HCT116 (cell line): Measurements from ENCODE around the gene TBC1D1. TPM values are rescaled to one million over a fixed set of nuclear protein-coding genes. Genes with fewer than 3 reads are reported as not detected.

ENCODE experiments used
- ATAC-seq: fragments of 200-7000 bp; cut with Tn5 transposase; 2 replicates; pipeline ENCODE4 v1.9.1; 2020; ENCODE audit warnings: mild to moderate bottlenecking, moderate library complexity
- BruUV-seq: library from RNA; stranded (reverse); fragments of 400-500 nt; replicated peaks from 2 replicates; lab custom pipeline; 2021; lab: Mats Ljungman, UMichigan
- CTCF ChIA-PET: fragments of 300-600 bp; sonication (Branson Sonifier 250); formaldehyde crosslinking; loops from one replicate; lab custom pipeline; 2021; ENCODE audit warnings: antibody characterized with exemption; lab: Charles Lee
- POLR2A ChIA-PET: fragments of 300-600, 350-600 bp; sonication (Branson Sonifier 250); formaldehyde crosslinking; loops from one replicate; lab custom pipeline; 2021; ENCODE audit warnings: antibody characterized with exemption; lab: Charles Lee
- RAD21 ChIA-PET, 2 experiments: fragments of 300-600 bp; sonication (Branson Sonifier 250); formaldehyde crosslinking; loops; one replicate each; lab custom pipeline; 2023; ENCODE audit warnings: low total read pairs in 2 of 2; ENCODE audit not compliant: uncharacterized antibody in 2 of 2, unreplicated experiment in 2 of 2, low non-redundant PET in 1 of 2; lab: Charles Lee
- DNase-seq: peaks from one replicate; pipeline ENCODE4 v3.0.0-alpha.2; 2010; ENCODE audit warnings: low read depth, low spot score
- H2AFZ ChIP-seq: fragments of 200-600 bp; shearing (Covaris generic), sonication (generic); 2 replicates; pipeline ENCODE4 v1.6.1; 2017; ENCODE audit warnings: low read depth, mixed run types, mixed read lengths, antibody characterized with exemption, low read length; ENCODE audit not compliant: poor library complexity, severe bottlenecking
- H3K27ac ChIP-seq: 2 replicates; pipeline ENCODE4 v1.5.1; 2012; ENCODE audit warnings: low read depth, low read length
- H3K27me3 ChIP-seq: fragments of 200-600 bp; sonication (generic); 2 replicates; pipeline ENCODE4 v1.6.1; 2016; ENCODE audit warnings: mixed run types, low read length, mixed read lengths; ENCODE audit not compliant: insufficient read depth
- H3K36me3 ChIP-seq, 2 experiments: fragments of 200-500 bp in 1 of 2; fragments of 200-600 bp in 1 of 2; sonication (Bioruptor generic) in 1 of 2; sonication (generic) in 1 of 2; 2 replicates each; pipeline versions ENCODE4 v1.5.1 to v1.6.1; 2014 to 2016; ENCODE audit warnings: low read length in 2 of 2, inconsistent platforms in 1 of 2, mixed read lengths in 1 of 2, mixed run types in 1 of 2; ENCODE audit not compliant: insufficient read depth in 2 of 2, control insufficient read depth in 1 of 2
- H3K4me1 ChIP-seq, 2 experiments: fragments of 200-600 bp in 1 of 2; sonication (generic) in 1 of 2; 2 replicates each; pipeline versions ENCODE4 v1.5.1 to v1.6.1; 2012 to 2017; ENCODE audit warnings: low read length in 2 of 2, inconsistent platforms in 1 of 2, mild to moderate bottlenecking in 1 of 2, mixed read lengths in 1 of 2, mixed run types in 1 of 2, moderate library complexity in 1 of 2; ENCODE audit not compliant: insufficient read depth in 2 of 2, control insufficient read depth in 1 of 2
- H3K4me2 ChIP-seq: fragments of 200-600 bp; sonication (generic); 2 replicates; pipeline ENCODE4 v1.6.1; 2017; ENCODE audit warnings: mixed run types, low read length, mixed read lengths
- H3K4me3 ChIP-seq, 2 experiments: fragments of 200-600 bp in 1 of 2; sonication (generic) in 1 of 2; replicated peaks in 1 of 2; 2 replicates each; pipeline ENCODE4 v1.5.1; 2011 to 2016; ENCODE audit warnings: low read length in 2 of 2, control low read depth in 1 of 2, low read depth in 1 of 2, mild to moderate bottlenecking in 1 of 2, mixed read lengths in 1 of 2, mixed run types in 1 of 2
- H3K79me2 ChIP-seq: fragments of 200-600 bp; sonication (generic); 2 replicates; pipeline ENCODE4 v1.6.1; 2017; ENCODE audit warnings: mild to moderate bottlenecking, mixed run types, low read length, moderate library complexity, mixed read lengths; ENCODE audit not compliant: insufficient read depth
- H3K9ac ChIP-seq: fragments of 200-600 bp; sonication (generic); 2 replicates; pipeline ENCODE4 v1.6.1; 2016; ENCODE audit warnings: low read length, mixed read lengths
- H3K9me2 ChIP-seq: fragments of 200-600 bp; sonication (generic), shearing (Covaris generic); 2 replicates; pipeline ENCODE4 v1.6.1; 2017; ENCODE audit warnings: mixed run types, mild to moderate bottlenecking, moderate library complexity; ENCODE audit not compliant: insufficient read depth
- H3K9me3 ChIP-seq, 2 experiments: fragments of 200-500 bp in 1 of 2; fragments of 200-600 bp in 1 of 2; sonication (Bioruptor generic) in 1 of 2; sonication (generic) in 1 of 2; 2 replicates each; pipeline ENCODE4 v1.6.1; 2014 to 2017; ENCODE audit warnings: low read length in 2 of 2, mixed read lengths in 2 of 2, inconsistent platforms in 1 of 2, low read depth in 1 of 2, mild to moderate bottlenecking in 1 of 2, mixed run types in 1 of 2, moderate library complexity in 1 of 2; ENCODE audit not compliant: control insufficient read depth in 1 of 2, insufficient read depth in 1 of 2
- H4K20me1 ChIP-seq: fragments of 200-600 bp; sonication (generic), shearing (Covaris generic); 2 replicates; pipeline ENCODE4 v1.6.1; 2017; ENCODE audit warnings: mixed run types, mild to moderate bottlenecking, moderate library complexity; ENCODE audit not compliant: insufficient read depth
- EGR1 ChIP-seq: IDR thresholded peaks from 2 replicates; pipeline ENCODE4 v1.6.1; 2012; ENCODE audit warnings: low read depth
- ELF1 ChIP-seq: IDR thresholded peaks from 2 replicates; pipeline ENCODE4 v1.6.1; 2012; ENCODE audit warnings: low read depth, borderline replicate concordance
- EZH2 ChIP-seq: fragments of 200-600 bp; sonication (generic); IDR thresholded peaks from 2 replicates; pipeline ENCODE4 v1.6.1; 2017; ENCODE audit warnings: antibody characterized with exemption, mixed run types
- EZH2phosphoT487 ChIP-seq: fragments of 200-600 bp; IDR thresholded peaks from 2 replicates; pipeline ENCODE4 v1.6.1; 2018; ENCODE audit warnings: antibody characterized with exemption, borderline replicate concordance
- JUND ChIP-seq: IDR thresholded peaks from 2 replicates; pipeline ENCODE4 v1.6.1; 2012
- POLR2A ChIP-seq: IDR thresholded peaks from 2 replicates; pipeline ENCODE4 v1.7.0; 2011; ENCODE audit warnings: borderline replicate concordance; ENCODE audit not compliant: insufficient read depth, insufficient read length; ENCODE audit errors: extremely low read depth
- POLR2AphosphoS5 ChIP-seq: IDR thresholded peaks from 2 replicates; pipeline ENCODE4 v1.6.1; 2011; ENCODE audit warnings: mild to moderate bottlenecking, low read depth, low read length, moderate library complexity
- REST ChIP-seq: IDR thresholded peaks from 2 replicates; pipeline ENCODE4 v1.6.1; 2012; ENCODE audit warnings: low read depth
- SIN3A ChIP-seq: IDR thresholded peaks from 2 replicates; pipeline ENCODE4 v1.6.1; 2012; ENCODE audit warnings: low read depth
- SP1 ChIP-seq: IDR thresholded peaks from 2 replicates; pipeline ENCODE4 v1.6.1; 2012; ENCODE audit warnings: low read depth
- SRF ChIP-seq: IDR thresholded peaks from 2 replicates; pipeline ENCODE4 v1.6.1; 2012; ENCODE audit warnings: low read depth
- ZBTB33 ChIP-seq: IDR thresholded peaks from 2 replicates; pipeline ENCODE4 v1.6.1; 2011; ENCODE audit warnings: mild to moderate bottlenecking, low read length, moderate library complexity; ENCODE audit not compliant: insufficient replicate concordance; ENCODE audit errors: extremely low read depth
- ZFX ChIP-seq: fragments of 450-650 bp; IDR thresholded peaks from 2 replicates; pipeline ENCODE4 v1.6.1; 2017
- ZNF274 ChIP-seq: fragments of 200-500 bp; sonication (Bioruptor generic); IDR thresholded peaks from 2 replicates; pipeline ENCODE4 v1.6.1; 2014; ENCODE audit warnings: mild to moderate bottlenecking, low read depth, low read length, inconsistent platforms
- intact Hi-C: fragments of 100-400 bp; cut with micrococcal nuclease; formaldehyde crosslinking; loops from 2 replicates; pipeline ENCODE4 v1.10.0; 2022
- total RNA-seq: library from RNA; stranded (reverse); gene quantifications from one replicate; pipeline ENCODE4 v1.2.1, GENCODE V29; 2021; ENCODE audit not compliant: unreplicated experiment

The TBC1D1 gene
- total RNA-seq, 1 experiment from 2014 or later: 82.7 TPM

- no peak overlapping the region for H3K4me3 ChIP-seq
- peaks cover 19% of the 10 kb centered on the region; the same call in 1 of the 2 replicates for H3K79me2 ChIP-seq
- no peaks in the 10 kb centered on the region for H4K20me1 ChIP-seq
- BruUV-seq: no TSS peak
- no peak for TF ChIP-seq JUND
- TF ChIP-seq SP1: no peak
- TF ChIP-seq POLR2A: no peak
- no peak for TF ChIP-seq EZH2phosphoT487
- no peak for TF ChIP-seq ZNF274
- no peak for TF ChIP-seq EZH2
- no peak for TF ChIP-seq POLR2AphosphoS5
- TF ChIP-seq ZBTB33: no peak
- TF ChIP-seq REST: no peak
- no peak for TF ChIP-seq SRF
- TF ChIP-seq SIN3A: no peak
- TF ChIP-seq ELF1: no peak
- no peak for TF ChIP-seq ZFX
- no peak for TF ChIP-seq EGR1
- TF ChIP-seq, all 23 proteins: peak for 0
- ChIA-PET POLR2A (no interaction called here), CTCF (no interaction called here), RAD21 (no interaction called here)
- no peaks in the 10 kb centered on the region for H3K4me1 ChIP-seq
- no peaks in the 10 kb centered on the region for H3K36me3 ChIP-seq
- H2AFZ ChIP-seq: no peak overlapping the region
- no peak overlapping the region for H3K4me2 ChIP-seq
- H3K27me3 ChIP-seq: no peaks in the 10 kb centered on the region
- H3K9me2 ChIP-seq: no peaks in the 10 kb centered on the region
- DNase-seq: no peak
- H3K9ac ChIP-seq: no peak overlapping the region
- intact Hi-C loops: no loop called here
- ATAC-seq: no peak
- H3K27ac ChIP-seq: no peak overlapping the region
- H3K9me3 ChIP-seq: no peaks in the 10 kb centered on the region
These were observed 104.5 kb downstream of the TBC1D1 start for GRCh38 chr4:37995299-37995821.
